Peyer's patch (tissue), 4 donors: ENCODE results near the gene SLC6A3. TPM values are rescaled to one million over a fixed set of nuclear protein-coding genes. Genes with fewer than 3 reads are reported as not detected.

Experiments used
- DNase-seq, 3 donors: peaks; one replicate each; pipeline ENCODE4 v3.0.0-alpha.2; 2017 to 2019
- H3K27ac ChIP-seq, 4 donors: fragments of 200-600 bp; sonication (generic); one replicate each; pipeline ENCODE4 v1.5.1; 2016 to 2019
- H3K27me3 ChIP-seq, 2 donors: fragments of 200-600 bp; sonication (generic); one replicate each; pipeline ENCODE4 v1.5.1; 2019
- H3K36me3 ChIP-seq, 3 donors: fragments of 200-600 bp; sonication (generic); one replicate each; pipeline ENCODE4 v1.5.1; 2016 to 2019
- H3K4me1 ChIP-seq, 4 donors: fragments of 200-600 bp; sonication (generic); one replicate each; pipeline ENCODE4 v1.5.1; 2016 to 2019
- H3K4me3 ChIP-seq, 4 donors: fragments of 200-600 bp; sonication (generic); 1 replicate in 3 of 4; 2 replicates in 1 of 4; pipeline ENCODE4 v1.5.1; 2016 to 2019; ENCODE audit warnings: mild to moderate bottlenecking in 1 of 4
- H3K9me3 ChIP-seq, 4 donors: fragments of 200-600 bp; sonication (generic); one replicate each; pipeline ENCODE4 v1.5.1; 2016 to 2019; ENCODE audit warnings: mild to moderate bottlenecking in 1 of 4
- POLR2A ChIP-seq, 2 donors: fragments of 450-650 bp; IDR thresholded peaks; one replicate each; pipeline ENCODE4 v1.5.1; 2017; ENCODE audit warnings: antibody characterized with exemption in 2 of 2, mild to moderate bottlenecking in 2 of 2, moderate library complexity in 2 of 2
- total RNA-seq, 4 donors: library from RNA; depleted of rRNA; stranded (reverse); fragments of >200 nt; gene quantifications; one replicate each; pipeline ENCODE4 v1.1.0, GENCODE V29; 2016
- TF ChIP-seq, protein P1 (sequence below), 6 experiments: fragments of 450-650 bp in 4 of 6; fragments of 200-600 bp in 2 of 6; sonication (generic) in 1 of 6; IDR thresholded peaks; one replicate each; pipeline ENCODE4 v1.5.1; 2017 to 2019; ENCODE audit warnings: antibody characterized with exemption in 6 of 6, mild to moderate bottlenecking in 3 of 6, moderate library complexity in 1 of 6

Gene SLC6A3
- total RNA-seq, 4 donors from 2014 or later, result 0.40 to 0.70 TPM; not detected in 2

DNA sequence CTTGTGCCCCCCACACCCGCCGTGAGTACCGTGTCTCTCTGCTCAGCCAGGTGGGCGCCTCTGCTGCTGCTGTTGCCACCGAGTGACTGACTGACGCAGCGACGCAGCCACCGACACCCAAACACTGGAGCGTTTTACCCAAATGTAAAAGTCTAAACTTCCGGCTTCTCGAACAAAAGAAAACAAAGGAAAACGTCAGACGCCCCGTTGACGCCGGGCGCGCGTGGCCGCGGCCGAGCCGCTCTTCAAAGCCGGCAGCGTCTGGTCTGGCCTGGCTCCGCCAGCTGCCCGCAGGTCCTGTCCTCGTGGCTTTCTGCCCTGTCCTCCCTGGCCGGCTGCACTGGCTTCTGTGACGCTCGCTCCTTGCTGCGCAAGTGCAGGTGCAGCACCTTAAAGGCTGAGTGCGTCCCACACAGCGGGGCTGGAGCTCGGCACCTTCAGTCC is 58.9 kb downstream of the SLC6A3 start:
- peak; percentile 66 to 84 (median 69) for DNase-seq
- TF ChIP-seq, protein P1, sequence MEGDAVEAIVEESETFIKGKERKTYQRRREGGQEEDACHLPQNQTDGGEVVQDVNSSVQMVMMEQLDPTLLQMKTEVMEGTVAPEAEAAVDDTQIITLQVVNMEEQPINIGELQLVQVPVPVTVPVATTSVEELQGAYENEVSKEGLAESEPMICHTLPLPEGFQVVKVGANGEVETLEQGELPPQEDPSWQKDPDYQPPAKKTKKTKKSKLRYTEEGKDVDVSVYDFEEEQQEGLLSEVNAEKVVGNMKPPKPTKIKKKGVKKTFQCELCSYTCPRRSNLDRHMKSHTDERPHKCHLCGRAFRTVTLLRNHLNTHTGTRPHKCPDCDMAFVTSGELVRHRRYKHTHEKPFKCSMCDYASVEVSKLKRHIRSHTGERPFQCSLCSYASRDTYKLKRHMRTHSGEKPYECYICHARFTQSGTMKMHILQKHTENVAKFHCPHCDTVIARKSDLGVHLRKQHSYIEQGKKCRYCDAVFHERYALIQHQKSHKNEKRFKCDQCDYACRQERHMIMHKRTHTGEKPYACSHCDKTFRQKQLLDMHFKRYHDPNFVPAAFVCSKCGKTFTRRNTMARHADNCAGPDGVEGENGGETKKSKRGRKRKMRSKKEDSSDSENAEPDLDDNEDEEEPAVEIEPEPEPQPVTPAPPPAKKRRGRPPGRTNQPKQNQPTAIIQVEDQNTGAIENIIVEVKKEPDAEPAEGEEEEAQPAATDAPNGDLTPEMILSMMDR (IDR thresholded peaks at IDR 0.05), result no peak
- no peak for TF ChIP-seq POLR2A (IDR thresholded peaks at IDR 0.05)
- peaks cover 3 to 10% (median 6%) of the 10 kb centered on the region in 4 donors for H3K4me1 ChIP-seq
- H3K27ac ChIP-seq, result peak overlapping the region; percentile 81 to 96 (median 92)
- no peaks in the 10 kb centered on the region for H3K9me3 ChIP-seq
- no peaks in the 10 kb centered on the region for H3K27me3 ChIP-seq
- H3K36me3 ChIP-seq, result no peaks in the 10 kb centered on the region
- H3K4me3 ChIP-seq, result peak overlapping the region; percentile 52 to 70 (median 68)

DNA sequence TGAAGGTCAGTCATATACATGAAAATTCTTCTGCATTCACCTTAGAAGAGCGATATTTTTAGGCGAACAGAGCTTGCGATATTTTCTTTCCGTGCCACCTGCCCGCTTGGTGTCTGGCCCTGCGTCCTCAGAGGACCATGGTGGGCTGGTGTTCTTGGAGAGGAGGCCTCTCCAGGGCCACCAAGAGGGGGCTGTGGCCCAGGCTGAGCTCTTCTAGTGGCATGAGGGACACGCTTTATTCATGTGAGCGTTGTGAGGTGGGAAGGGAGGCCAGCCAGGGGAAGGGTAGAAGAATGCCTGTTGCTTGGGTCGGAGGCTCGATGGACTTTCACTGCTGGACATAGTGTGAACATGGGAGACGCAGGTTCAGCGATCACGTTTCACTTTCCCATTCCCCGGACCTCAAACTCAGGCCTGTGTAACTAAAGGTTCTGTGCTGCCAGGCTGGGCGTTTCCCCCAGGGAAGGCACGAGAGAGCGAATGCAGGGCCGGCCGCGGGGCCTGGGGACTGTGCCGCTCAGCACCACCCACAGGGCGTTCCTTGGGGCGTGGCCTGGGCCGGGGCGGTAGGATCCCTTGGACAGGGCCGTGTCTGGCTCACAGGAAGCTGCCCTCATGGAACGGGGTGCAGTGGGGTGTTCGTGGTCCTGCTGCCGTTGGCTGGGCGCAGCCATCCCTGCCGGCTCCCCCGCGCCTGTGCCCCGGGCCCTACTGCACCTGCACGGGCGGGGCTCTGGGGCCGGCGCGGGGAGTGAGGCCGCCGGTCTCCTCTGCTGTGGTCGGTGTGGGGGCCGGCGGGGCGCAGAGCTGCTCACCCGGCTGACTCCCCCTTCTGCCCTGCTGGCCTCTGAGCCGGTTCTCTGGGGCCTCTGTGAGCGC is 59.6 kb downstream of the SLC6A3 start:
- Histone ChIP-seq H3K36me3 (no peaks in the 10 kb centered on the region), H3K9me3 (no peaks in the 10 kb centered on the region), H3K4me3 (peak overlapping the region; percentile 52 to 70 (median 68)), H3K4me1 (peaks cover 3 to 13% (median 6%) of the 10 kb centered on the region in 4 donors), H3K27me3 (no peaks in the 10 kb centered on the region), H3K27ac (peak overlapping the region; percentile 81 to 96 (median 92))
- DNase-seq, result peak; percentile 96 to 98 (median 96)
- TF ChIP-seq POLR2A (IDR thresholded peaks at IDR 0.05), result peak; percentile 80 to 81
- TF ChIP-seq, protein P1 (IDR thresholded peaks at IDR 0.05), result peak in 1 of 6 experiments; percentile 9

DNA sequence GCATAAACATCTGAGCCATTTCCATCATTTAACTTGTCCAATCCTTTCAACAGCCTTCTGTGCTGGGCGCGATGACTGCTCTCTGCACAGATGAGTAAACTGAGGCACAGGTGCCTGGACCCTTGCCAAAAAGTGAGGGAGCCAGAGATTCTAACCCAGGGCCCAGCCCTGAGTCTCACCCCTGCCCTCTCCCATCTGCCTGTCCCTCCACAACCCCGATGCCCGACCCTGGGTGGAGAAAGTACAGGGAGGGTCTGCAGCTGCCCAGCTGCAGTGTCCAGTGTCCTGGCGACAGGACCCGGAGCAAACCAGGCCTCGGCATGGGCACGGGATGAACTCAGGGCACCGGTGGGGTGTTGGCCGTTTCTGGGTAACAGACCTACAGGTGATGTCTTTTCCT is 60.7 kb downstream of the SLC6A3 start:
- H3K27ac ChIP-seq, result no peak overlapping the region
- no peak overlapping the region for H3K4me3 ChIP-seq
- no peak for DNase-seq
- no peaks in the 10 kb centered on the region for H3K9me3 ChIP-seq
- no peaks in the 10 kb centered on the region for H3K27me3 ChIP-seq
- no peaks in the 10 kb centered on the region for H3K36me3 ChIP-seq
- peaks cover 3 to 17% (median 9%) of the 10 kb centered on the region in 4 donors for H3K4me1 ChIP-seq
- TF ChIP-seq, protein P1 (IDR thresholded peaks at IDR 0.05), result no peak
- TF ChIP-seq POLR2A (IDR thresholded peaks at IDR 0.05), result no peak

DNA sequence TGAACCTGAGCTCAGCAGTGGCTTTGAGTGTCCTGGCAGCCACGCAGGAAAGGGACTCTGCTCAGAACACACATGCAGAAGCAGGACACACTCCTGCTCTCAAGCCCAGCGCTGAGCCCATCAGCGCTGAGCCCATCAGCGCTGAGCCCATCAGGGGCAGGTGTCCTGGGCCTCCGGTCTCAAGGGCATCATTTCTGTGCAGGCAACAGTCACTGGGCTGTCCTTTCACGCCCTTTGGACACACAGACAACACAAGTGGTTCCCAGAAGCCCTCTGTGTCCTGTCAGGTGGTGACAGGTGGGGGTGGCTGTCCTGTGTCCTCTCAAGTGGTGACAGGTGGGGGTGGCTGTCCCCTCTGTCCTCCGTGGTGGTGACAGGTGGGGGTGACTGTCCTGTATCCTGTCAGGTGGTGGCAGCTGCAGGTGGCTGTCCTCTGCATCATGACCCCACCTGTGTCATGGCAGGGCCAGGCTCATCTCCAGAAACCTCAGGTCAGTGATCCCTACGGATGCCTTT is 61.3 kb downstream of the SLC6A3 start:
- no peak for TF ChIP-seq POLR2A (IDR thresholded peaks at IDR 0.05)
- no peaks in the 10 kb centered on the region for H3K9me3 ChIP-seq
- no peaks in the 10 kb centered on the region for H3K36me3 ChIP-seq
- no peaks in the 10 kb centered on the region for H3K27me3 ChIP-seq
- DNase-seq, result no peak
- no peak overlapping the region for H3K4me3 ChIP-seq
- no peak overlapping the region for H3K27ac ChIP-seq
- H3K4me1 ChIP-seq, result peaks cover 3 to 17% (median 9%) of the 10 kb centered on the region in 4 donors

DNA sequence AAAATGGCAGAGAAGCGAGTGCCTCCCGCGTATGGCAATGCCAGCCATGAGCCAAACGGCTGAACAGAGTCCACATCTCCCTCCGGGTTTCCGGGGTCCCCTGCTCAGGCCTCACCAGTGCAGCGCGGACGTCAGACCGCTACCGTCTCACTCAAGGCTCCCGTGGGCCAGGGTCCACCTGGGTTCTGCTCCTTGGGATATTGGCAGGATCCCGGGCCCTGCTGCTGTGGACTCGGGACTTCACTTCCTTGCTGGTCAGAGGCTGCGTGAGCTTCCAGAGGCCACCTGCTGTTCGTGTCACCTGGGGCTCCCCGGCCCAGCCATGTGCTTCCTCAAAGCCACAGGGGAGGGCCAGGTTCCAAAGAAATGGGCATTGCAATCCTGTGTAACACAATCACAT is 61.9 kb downstream of the SLC6A3 start:
- DNase-seq, result no peak
- H3K27ac ChIP-seq, result no peak overlapping the region
- H3K36me3 ChIP-seq, result no peaks in the 10 kb centered on the region
- H3K27me3 ChIP-seq, result no peaks in the 10 kb centered on the region
- TF ChIP-seq POLR2A (IDR thresholded peaks at IDR 0.05), result no peak
- TF ChIP-seq, protein P1 (IDR thresholded peaks at IDR 0.05), result no peak
- no peak overlapping the region for H3K4me3 ChIP-seq
- H3K4me1 ChIP-seq, result peaks cover 3 to 17% (median 9%) of the 10 kb centered on the region in 4 donors
- H3K9me3 ChIP-seq, result no peaks in the 10 kb centered on the region

DNA sequence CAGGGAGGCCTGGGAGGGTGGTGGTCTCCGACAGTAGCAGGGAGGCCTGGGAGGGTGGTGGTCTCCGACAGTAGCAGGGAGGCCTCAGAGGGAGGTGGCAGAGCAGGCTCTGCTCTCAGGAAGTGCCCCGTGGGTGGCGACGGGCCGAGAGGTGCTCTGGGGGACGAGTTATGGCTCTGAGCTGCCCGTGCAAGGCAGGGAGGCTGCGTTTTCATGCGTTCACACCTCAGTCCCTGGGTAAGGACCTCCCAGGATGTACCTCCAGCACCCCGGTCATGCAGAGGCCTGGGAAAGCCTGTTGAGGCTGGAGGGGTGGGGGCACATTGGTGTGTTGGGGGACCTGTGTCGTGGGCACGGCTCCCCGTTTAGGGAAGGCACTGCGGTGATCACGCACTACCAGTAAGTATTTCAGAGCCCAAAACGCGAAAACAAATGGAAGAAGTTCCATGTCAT is 63.0 kb downstream of the SLC6A3 start:
- no peaks in the 10 kb centered on the region for H3K27me3 ChIP-seq
- H3K4me3 ChIP-seq, result no peak overlapping the region
- peaks cover 3 to 17% (median 9%) of the 10 kb centered on the region in 4 donors for H3K4me1 ChIP-seq
- no peaks in the 10 kb centered on the region for H3K36me3 ChIP-seq
- H3K27ac ChIP-seq, result no peak overlapping the region
- H3K9me3 ChIP-seq, result no peaks in the 10 kb centered on the region
- TF ChIP-seq POLR2A (IDR thresholded peaks at IDR 0.05), result no peak
- TF ChIP-seq, protein P1 (IDR thresholded peaks at IDR 0.05), result no peak
- no peak for DNase-seq
